Measurements from ENCODE around the gene SAMD9L. TPM values are rescaled to one million over a fixed set of nuclear protein-coding genes. Genes with fewer than 3 reads are reported as not detected.

SAMD9L gene
- total and polyA plus RNA-seq, 7 donors: 2.4 to 19.0 (median 6.4) TPM

GRCh38 chr7:93097388-93097787, 50.8 kb downstream of the SAMD9L start:
- no peaks in the 10 kb centered on the region for H3K36me3 ChIP-seq
- H3K27ac ChIP-seq: no peak overlapping the region
- DNase-seq: no peak
- TF ChIP-seq POLR2AphosphoS5 (IDR thresholded peaks at IDR 0.05): no peak
- no peak for TF ChIP-seq POLR2A (IDR thresholded peaks at IDR 0.05)
- H3K4me3 ChIP-seq: no peak overlapping the region
- no peaks in the 10 kb centered on the region for H3K27me3 ChIP-seq
- intact Hi-C loops (cut with DNase I): no loop called here
- no peaks in the 10 kb centered on the region for H3K4me1 ChIP-seq
- H3K9me3 ChIP-seq: peaks cover 3 to 38% (median 11%) of the 10 kb centered on the region in 4 donors
- 71 to 89% methylated on average over 2 of the region's 2 CpGs for WGBS, 2 donors

- Histone ChIP-seq H3K4me1 (no peaks in the 10 kb centered on the region), H3K27me3 (no peaks in the 10 kb centered on the region), H3K27ac (no peak overlapping the region), H3K9me3 (peaks cover 0 to 6% (median 2%) of the 10 kb centered on the region in 4 donors), H3K4me3 (no peak overlapping the region), H3K36me3 (no peaks in the 10 kb centered on the region)
- DNase-seq: no peak
- intact Hi-C loops (cut with DNase I): no loop called here
- WGBS, 2 donors: 41 to 93% methylated on average over 1 of the region's 1 CpG
- no peak for TF ChIP-seq POLR2AphosphoS5 (IDR thresholded peaks at IDR 0.05)
- TF ChIP-seq EP300 (IDR thresholded peaks at IDR 0.05): no peak
- no peak for TF ChIP-seq POLR2A (IDR thresholded peaks at IDR 0.05)
- TF ChIP-seq CTCF (IDR thresholded peaks at IDR 0.05): no peak
Measured at GRCh38 chr7:93092757-93093370, 55.3 kb downstream of the SAMD9L start.

Other genes starting within 250 kb of the SAMD9L start
- 1 to 10 TPM; 5.4 to 7.8 (median 6.6) TPM for gene SAMD9, start 30.4 kb downstream of the SAMD9L start, total RNA-seq
- gene SAMD9, start 30.4 kb downstream of the SAMD9L start, polyA plus RNA-seq: 10 to 100 TPM in 1 of 3 donors, 1 to 10 TPM in 2; 5.4 to 14.3 (median 9.7) TPM
- under 1 TPM in 1 of 4 donors, not detected in 3; 0.36 TPM for gene HEPACAM2, start 78.1 kb upstream of the SAMD9L start, total RNA-seq
- 10 to 100 TPM; 22.2 to 57.7 (median 28.2) TPM for gene HEPACAM2, start 78.1 kb upstream of the SAMD9L start, polyA plus RNA-seq
- 10 to 100 TPM; 21.7 to 36.4 (median 26.4) TPM for gene VPS50, start 84.0 kb upstream of the SAMD9L start, total RNA-seq
- 10 to 100 TPM in 1 of 3 donors, 1 to 10 TPM in 2; 4.8 to 10.1 (median 5.3) TPM for gene VPS50, start 84.0 kb upstream of the SAMD9L start, polyA plus RNA-seq

Measured in sigmoid colon (tissue), 7 donors.